HG02970 (cell line): Measurements from ENCODE around the gene ADAM12.
"Not testable (repeated sequence)": the region's sequence is repeated elsewhere in the genome, so short reads cannot be mapped to it uniquely, and the experiment has no call there.

Experiments used
- ATAC-seq: cut with Tn5 transposase; IDR thresholded peaks from one replicate; pipeline ENCODE4 v1.9.1; 2021; ENCODE audit warnings: mild to moderate bottlenecking, moderate library complexity, moderate number of reproducible peaks; ENCODE audit not compliant: unreplicated experiment, low FRiP score

Gene ADAM12

DNA sequence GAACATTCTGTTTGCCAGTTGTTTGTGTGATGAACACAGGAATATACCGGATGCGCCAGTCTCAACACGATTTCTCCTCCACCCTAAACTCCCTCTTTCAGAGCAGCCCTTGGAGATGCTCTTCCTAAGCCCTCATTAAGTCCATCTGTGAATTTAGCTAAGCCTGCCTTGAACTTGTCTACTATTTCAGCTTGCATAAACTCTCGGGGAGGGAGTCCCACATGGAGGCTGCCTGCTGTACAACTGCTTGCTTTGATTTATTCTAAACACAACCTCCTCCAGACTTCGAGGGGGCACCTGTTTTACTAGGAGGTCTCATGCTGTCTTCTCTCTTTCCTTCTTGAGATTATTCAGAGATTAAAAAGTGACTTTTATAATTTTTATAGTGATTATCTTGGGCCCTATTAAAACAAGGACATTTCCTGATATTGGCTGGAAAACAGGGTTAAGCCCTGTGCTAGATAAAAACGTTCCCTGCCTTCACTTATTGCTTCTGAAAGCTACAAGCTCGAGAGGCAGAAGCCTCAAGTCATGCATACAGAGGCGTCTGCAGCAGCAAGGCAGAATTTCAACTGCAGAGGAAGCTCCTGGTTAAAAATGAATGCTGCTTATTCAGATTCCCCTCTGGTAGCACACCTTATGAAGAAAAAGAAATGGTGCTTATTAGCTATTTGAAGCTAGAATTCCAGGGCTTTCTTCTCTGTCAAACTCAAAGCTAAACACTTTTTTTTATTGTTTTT lies 317.6 kb downstream of the ADAM12 start:
- ATAC-seq = no peak

DNA sequence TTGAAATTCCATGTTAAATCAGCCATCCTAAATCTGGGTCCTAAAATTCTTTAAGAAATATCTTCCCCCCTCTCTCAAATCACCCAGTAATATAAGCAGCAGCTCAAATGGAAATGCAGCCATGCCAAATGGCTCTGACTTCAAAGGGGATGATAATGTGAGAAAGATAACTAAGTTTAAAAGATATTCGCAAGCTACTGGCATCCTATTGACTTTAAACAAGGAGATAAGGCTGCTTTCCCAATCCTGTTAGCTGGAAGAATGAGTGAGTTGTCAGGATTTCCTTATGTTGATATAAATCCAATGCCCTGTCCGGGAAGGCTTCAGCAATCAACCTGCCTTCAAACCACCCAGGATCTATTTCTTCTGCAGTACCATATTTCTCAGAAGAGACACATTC lies 320.0 kb downstream of the ADAM12 start:
- ATAC-seq = no peak

DNA sequence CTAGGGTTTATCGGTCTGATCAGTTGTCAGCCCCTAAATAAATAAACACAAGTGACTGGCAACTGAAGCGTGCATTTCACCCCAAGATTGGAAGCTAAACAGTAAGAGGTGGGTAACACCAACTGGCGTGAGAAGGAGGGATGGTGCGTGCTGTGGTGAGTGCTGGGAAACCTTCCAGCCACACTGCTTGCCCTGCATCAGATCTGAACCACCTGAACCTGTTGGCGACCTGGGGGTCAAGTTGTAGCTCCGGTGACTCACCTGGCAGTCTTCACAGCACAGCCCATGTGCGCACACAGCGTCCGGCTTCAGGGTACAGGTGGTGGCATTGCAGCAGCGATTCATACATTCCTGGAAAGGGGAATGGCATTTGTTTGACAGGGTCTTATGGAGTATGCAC lies 321.8 kb downstream of the ADAM12 start:
- no peak for ATAC-seq

DNA sequence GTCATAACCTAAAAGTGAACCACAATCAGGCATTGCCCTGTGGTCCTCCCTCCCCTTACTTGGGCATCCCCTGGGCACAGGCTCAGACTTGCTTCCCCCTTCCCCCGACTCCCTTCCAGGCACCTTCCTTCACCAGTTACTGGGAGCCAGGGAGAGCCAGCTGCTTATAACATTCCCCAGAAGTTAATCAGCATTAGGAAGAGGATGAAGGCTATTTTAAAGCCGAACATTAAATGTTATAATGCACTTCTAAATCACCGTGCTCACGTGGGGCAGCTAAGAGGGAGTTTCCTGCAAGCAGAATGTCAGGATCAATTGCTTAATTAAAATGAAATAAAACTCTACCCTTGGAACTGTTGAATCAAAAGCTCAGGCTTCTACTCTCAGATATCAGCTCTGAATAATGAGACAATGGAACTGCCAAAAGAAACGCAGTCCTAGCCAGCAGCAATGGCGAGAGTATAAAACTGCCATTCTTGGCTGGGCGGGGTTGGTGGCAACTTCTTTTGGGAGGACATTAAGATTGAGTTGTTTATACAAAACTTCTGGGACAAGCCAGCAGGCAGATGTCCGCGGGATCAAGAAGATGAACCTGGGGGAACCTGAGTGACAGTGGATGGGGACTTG lies 322.4 kb downstream of the ADAM12 start:
- ATAC-seq = no peak

DNA sequence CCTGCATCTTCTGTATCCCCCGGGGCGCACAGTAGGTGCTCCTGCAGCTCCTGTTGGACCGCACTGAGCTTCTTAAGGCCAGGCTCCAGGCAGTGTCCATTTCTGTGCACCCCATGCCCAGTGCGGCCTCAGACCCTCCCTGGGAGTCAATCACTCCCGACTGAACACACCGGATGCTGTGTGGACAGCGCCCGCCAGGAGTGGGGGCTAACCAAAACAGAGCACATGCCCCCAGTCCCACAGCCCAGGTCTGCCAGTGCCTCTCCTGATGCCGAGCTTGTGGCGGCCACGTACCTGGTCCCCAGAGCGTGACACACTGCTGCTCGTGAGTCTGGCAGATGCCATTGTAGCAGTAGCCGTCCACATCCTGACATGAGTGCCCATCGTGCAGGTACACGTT lies 323.8 kb downstream of the ADAM12 start:
- ATAC-seq = no peak

DNA sequence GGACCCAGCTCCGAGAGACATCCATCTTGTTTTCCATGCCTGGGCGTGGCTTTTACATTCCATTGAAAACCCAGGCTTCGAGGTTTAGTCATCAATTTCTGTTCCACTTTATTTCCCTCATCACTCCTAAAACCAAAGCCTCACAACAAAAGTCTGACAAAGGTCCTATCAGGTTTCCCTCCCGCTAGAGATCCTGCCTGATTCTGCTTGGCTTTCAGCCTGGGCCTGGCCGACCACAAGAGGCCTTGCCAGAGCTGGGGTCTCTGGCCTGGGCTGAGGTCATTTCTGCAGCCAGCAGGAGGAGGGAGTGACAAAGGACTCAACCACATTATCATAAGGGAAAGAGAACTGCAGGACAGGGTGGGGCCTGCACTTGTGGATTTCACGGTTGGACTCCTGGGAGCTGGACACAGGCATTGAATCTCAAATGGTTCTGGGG lies 324.9 kb downstream of the ADAM12 start:
- no peak for ATAC-seq

DNA sequence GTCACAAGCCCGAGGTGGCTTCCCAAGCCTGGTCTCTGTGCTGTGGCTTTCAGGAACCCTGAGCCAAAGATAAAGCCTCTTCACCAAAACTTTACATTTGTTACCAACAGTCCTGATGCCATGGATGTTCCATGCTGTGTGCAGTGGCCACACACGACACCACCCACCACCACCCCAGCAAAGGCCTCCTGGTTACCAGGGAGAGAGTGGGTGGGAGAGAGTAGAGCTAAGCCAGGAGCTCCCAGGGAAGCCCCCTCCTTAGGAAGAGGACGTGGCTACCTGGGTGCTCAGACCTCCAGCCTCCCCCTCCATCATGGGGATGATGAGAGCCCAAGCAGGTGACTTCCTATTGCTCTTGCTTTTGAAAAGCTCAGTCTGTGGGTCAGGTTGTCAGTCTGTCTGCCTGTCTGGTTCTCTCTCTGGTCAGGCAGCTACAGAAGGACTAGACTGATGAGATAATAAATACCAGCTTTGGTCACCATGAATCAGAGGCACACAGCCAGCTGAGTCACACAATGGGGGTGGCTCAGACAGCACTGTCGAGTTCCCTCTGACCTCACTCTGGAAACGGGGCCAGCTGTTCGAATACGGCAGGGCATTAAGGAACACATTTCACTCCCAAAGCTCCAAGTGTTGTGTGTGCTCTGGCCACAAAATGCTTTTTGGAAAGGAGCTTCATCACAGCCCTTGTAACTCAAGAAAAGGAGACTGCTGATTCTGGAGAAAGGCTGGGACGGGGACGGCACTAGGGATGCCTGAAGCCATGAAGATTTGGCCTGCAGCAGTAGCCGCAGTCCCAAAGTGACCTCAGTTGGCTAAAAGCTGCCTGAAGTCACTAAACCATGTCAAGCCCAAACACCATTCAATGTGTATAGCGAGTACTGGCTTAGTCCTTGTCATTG lies 325.9 kb downstream of the ADAM12 start:
- ATAC-seq = no peak

DNA sequence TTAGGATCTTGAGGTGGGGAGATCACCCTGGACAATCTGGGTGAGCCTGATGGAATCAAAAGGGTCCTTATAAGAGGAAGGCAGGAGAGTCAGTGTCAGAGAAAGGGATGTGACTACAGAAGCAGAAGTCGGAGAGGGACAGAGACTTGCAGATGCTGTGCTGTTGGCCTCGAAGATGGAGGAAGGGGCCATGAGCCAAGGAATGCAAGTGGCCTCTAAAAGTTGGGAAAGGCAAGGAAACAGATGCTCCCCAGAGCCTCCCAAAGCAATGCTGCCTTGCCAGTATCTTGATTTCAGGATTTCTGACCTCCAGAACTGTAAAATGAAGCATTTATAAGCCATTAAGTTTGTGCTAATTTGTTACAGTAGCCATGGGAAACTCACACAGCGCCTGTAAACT lies 326.8 kb downstream of the ADAM12 start:
- no peak for ATAC-seq

DNA sequence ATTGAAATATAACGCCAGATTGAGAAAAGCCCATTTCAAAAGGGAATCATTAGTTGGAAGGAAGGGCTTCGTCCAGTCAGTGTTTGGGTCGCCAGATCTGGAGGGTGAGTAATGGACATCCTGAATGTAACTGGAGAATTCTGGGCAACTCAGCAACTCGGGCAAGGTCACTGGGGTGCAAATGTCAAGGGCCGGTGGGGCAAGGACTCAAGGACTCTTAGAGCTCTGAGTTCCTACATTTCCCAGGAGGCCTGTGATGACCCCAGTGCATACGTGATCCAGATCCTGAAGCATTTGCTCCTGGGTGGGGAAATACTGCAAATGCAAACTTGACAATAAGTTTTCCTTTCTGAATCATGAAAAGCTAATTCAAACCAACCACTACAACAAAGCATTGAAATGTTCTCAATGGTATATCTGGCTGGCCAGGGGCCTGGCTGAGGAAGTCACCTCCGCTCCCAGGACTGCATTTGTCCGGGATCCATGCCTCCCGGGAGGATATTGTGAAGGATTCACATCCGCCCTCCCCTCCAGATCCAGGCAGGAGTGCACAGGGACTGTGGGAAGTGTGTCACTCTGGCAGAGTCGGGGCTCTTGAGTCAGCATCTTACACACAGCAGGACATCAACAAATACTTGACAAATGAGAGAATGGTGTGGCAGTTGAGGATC lies 327.9 kb downstream of the ADAM12 start:
- ATAC-seq = no peak

DNA sequence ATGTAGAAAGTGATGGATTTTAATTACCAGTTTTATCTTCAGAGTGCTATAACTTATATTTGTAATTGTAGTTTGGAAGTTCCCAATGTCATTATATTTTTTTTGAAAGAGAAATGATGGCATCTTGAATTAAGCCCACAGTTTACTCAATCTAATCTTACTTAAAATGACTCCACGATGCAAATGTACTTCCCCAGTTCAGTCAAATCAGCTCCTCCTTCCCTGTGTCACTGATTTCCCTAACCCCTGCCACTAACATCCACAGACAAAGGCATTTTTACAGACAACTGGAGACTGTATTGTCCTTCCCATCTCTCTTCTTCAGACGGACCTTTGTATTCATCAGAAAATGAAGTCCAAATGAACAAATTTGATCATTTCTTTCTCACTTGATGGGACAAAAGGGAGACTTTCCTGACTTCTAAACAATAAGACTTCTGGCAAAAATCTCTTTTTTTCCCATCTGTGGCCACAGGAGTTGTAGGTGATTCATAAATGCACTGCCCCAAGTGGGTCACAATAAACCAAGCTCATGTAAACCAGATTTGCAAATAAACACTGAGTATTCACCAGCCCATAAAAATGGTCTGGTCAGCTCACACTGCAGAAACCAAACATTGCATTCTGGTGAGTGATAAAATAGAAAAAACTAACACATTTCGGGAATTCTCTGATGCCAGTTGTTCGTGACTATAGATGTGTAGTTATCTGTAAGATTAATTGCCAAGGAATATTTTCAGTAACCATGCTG lies 329.0 kb downstream of the ADAM12 start:
- no peak for ATAC-seq

DNA sequence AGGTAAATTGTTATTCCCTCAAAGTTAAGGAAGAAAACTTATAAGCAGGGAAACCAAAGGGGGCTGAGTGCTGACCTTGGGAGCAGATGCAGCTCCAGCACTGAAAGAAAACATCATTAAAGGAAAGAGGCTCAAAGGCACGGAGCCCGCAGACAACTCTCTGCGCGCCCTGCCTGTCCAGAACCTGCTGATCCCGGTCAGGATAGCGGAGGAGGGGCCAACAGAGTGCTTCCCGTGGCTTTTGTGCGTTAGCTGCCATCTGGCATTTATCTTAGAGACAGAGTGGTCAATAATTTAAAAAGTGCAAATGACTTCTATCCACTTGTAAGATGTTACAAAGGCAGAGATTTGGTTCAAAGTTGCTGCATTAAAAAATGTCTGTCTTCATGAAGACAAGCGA lies 329.8 kb downstream of the ADAM12 start:
- no peak for ATAC-seq

DNA sequence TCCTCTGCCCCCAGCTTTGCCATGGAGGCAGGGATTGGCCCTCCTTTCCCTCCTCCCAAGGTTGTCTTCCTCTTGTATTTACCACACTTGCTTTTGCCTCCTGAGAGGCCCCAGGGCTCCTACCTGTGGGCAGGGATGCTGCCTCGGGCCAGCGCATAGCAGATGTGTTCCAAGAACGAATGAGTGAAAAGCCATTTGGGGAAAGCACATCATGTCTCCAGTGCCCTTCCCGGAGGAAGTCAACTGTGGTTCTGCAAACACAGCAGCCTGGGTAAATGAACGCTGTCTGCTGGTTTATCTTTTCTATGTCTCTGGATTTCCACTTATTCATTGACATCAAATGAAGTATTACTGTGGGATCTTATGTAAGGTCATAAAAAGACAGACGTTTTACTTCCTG lies 330.2 kb downstream of the ADAM12 start:
- ATAC-seq = no peak

DNA sequence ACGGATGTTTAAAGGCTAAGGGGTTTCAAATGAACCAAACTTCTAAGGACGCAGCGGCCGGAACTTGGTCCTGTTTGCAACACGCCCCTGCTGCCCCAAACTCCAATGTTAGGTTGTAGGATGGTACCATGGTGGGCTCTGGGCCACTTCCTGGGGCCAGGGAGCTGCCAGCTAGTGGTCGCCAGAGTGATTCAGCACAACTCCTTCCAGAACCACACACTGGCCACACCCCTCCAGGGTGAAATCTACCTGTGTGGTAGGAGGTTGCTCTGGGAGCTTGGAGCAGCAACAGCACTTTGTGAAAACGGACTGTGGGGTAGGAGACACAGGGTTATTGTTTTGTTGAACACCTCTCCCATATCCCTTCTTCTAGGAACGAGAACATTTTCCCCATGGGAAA lies 330.8 kb downstream of the ADAM12 start:
- ATAC-seq = no peak

DNA sequence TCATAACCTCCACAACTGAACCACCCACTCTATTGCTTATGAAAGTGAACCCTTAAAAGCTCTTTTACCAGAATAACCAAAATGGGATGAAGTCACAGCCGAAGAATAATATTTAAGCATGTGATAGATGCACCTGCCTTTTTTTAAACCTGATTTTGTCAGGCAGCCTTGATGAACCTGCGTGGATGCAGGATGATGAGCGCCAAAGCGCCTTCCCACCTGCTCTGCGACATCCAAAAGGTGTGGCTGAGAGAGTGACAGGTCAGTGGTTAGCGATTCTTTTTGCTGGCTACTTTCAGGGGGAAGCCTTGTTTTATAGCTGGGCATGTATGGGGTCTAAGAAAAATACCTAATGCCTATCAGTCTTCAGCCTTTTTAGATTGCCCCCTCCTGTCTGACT lies 334.1 kb downstream of the ADAM12 start:
- no peak for ATAC-seq

DNA sequence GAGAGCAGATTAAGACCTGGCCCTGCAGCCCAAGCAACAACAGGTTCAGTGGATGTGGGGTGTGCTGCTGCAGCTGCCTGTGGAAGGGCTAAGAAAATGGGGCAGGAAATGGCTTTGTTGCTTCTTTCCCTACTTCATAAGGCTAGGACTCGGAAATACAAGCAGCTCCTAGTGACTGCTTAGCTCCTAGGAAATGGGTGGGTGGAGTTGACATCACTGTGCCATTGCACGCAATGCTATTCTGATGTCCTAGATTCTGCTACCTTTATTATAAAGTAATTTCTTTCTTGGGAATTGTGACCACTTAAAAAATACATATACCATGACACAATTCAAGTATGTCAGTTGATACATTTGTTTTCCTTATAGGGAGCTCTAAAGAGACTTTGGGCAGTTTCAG lies 336.1 kb downstream of the ADAM12 start:
- no peak for ATAC-seq

DNA sequence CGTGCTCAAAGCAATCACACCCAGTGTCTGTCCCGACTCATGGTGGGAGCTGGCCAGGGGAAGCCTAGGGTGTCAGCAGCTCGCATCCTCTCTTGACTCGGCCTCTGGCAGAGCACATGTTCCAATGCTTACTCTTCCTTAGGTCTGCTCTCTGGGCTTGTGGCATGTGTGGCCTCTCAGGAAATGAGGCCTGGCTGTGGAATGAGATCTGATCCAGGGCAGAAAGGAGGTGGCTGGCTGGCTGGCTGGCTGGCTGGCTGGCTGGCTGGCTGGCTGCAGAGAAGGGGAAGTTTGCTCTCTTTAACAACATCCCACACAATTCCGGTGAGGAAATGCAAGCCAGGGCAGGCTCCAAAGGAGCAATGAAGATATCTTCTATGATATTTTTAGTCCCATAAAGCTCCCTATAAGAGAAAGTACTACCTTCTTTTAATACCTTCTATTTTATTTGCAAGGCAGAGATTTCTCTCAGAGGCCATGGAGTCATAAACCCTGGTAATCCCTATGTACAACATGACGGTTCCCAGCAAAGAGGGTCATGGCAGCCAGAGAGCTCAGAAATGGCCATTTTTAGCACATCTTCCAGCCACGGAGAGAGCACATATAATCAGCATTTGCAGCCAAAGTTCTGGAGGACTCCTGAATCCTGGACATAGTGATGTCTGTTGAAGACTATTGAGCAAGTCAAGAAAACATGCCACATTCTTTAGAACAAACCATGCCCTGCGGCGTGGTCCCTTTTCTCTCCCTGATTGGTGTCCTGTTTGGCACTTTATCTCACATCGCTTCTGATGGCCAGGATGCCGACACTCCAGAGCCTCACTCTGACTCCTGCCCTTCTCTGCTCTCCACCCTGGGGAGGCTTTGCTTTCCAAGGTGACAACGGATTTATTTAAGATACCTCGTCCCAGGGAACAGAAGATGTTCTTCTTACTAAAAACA lies 338.2 kb downstream of the ADAM12 start:
- no peak for ATAC-seq

DNA sequence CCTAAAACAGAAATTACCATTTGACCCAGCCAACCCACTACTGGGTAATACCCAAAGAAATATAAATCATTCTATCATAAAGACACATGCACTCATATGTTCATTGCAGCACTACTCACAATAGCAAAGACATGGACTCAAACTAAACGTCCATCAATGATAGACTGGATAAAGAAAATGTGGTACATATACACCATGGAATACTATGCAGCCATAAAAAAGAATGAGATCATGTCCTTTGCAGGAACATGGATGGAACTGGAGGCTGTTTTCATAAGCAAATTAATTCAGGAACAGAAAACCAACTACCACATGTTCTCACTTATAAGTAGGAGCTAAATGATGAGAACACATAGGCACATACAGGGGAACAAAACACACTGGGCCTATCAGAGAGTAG lies 340.5 kb downstream of the ADAM12 start:
- ATAC-seq = not testable (repeated sequence)

DNA sequence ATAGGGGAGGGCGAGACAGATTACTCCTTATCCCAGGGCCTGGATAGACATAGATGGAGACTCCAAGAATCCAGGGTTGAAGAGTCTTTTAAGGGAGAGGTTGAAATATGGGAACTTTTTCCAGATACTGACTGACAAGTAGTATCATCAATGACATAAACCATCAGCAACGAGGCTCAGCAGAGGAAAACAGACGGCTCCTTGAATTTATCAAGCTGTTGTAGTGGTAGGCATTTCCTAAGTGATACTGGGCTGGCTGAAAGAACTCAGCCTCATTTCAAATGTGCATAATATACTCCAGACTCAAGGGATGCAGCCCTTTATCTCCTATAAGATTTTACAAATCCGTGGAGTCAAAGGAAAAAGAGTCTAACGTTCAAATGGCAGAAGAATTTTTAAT lies 341.4 kb downstream of the ADAM12 start:
- ATAC-seq = no peak

DNA sequence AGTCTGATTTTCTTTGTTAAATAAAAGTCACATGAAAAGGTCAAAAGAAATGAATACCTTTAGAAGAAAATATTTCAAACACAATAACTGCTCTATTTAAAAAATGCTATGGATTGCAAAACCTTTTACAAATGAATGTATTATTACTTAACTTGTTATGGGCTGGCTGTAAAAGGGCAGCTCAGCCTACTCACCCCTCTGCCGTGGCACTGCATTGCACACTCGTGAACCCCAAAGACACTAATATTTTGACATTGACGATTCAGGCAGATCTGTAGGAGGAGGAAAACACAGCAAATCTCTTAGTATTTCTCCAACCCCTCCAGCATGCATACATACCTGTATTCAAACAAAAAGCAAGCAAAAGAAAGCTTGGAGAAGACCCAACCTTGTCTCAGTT lies 342.4 kb downstream of the ADAM12 start:
- ATAC-seq = no peak
